GM12892 (cell line): ENCODE data around the gene RNF14.

ENCODE experiments used
- POLR2A ChIP-seq: IDR thresholded peaks from 2 replicates; pipeline ENCODE4 v1.6.1; 2011; ENCODE audit warnings: low read depth, low read length, control low read depth
- POLR2AphosphoS5 ChIP-seq: IDR thresholded peaks from 2 replicates; pipeline ENCODE4 v1.6.1; 2011; ENCODE audit warnings: low read depth, low read length, control low read depth
- TAF1 ChIP-seq: IDR thresholded peaks from 2 replicates; pipeline ENCODE4 v1.6.1; 2011; ENCODE audit warnings: low read depth, mild to moderate bottlenecking, control low read depth, low read length, borderline replicate concordance

DNA sequence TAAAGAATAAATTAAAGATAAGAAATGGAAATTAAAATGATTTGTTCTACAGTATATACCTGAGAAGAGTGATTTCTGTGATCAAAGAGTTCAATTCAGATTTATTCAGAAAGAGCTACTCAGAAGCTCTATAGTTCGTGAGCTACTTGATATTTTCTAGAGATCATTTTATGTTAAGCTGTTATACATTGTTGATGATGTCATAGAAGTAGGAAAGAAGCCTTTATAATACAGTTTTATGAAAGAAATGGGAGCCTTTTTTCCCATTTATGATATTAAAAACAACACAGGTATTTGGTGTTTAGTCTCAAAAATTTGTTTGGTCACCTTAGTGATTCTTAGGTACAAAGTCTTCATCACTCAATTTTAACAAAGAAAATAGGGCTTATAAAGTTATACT, 20.8 kb downstream of the RNF14 start:
- no peak for TF ChIP-seq POLR2AphosphoS5
- TF ChIP-seq POLR2A, result no peak
- TF ChIP-seq TAF1, result no peak
